8988T (cell line): ENCODE measurements around the gene PPIF.
A peak's percentile ranks its signal among the peaks of the same experiment; 100 is the strongest.

Source experiments
- DNase-seq: peaks from one replicate; pipeline ENCODE4 v3.0.0; 2011

The PPIF gene

DNA sequence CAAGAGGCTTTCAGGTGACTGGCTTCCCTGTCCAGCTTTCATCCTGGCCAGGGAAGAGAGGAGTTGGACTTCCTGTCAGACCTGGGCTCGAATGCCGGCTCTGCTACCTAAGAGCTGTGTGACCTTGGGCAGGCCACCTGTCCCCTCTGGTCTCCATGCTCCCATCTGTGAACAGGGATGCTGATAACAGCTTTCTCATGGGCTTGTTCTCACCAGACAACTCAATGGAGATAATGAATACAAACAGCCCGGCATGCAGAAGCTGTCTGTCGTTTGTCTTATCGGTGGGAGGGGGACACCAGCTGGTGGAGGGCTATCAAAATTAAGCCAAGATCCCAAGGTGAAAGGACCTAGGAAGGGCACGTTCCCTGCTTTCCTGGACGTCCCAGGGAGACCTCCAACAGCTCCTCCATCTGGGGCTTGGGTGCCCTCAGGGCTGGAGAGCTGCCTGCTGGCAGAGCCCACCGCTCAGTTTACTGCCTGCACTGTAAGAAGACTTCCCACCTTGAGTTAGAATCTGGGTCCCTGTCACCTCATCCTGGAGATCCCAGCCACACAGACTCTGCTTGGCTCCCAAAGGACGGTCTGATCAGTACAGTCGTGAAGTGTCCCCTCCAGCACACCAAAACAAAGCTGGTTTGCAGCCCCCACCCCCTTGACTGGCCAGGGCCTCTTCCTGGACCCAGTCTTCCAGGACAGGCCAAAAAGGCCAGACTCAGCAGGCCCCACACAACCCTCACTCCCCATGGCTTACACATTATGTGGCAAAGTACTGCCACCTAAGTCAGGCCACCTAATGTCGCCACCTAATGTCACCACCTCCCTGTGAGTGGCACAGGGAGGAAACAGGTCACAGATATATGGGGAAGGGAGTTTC is 40.9 kb downstream of the PPIF start:
- no peak for DNase-seq

DNA sequence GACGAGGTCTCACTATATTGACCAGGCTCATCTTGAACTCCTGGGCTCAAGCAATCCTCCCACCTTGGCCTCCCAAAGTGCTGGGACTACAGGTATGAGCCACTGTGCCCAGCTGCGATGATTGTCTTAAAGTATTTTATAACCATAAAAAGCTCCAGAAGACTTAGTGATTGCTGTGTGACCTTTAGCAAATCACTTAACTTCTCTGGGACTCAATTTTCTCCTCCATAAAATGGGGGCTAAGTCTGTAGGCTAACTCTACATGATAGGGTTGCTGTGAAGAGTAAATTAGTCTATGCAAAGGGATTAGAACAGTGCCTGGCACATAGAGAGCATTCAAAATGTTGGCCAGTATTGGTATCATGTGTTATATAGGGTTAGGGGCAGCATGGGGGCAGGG is 42.8 kb downstream of the PPIF start:
- no peak for DNase-seq

DNA sequence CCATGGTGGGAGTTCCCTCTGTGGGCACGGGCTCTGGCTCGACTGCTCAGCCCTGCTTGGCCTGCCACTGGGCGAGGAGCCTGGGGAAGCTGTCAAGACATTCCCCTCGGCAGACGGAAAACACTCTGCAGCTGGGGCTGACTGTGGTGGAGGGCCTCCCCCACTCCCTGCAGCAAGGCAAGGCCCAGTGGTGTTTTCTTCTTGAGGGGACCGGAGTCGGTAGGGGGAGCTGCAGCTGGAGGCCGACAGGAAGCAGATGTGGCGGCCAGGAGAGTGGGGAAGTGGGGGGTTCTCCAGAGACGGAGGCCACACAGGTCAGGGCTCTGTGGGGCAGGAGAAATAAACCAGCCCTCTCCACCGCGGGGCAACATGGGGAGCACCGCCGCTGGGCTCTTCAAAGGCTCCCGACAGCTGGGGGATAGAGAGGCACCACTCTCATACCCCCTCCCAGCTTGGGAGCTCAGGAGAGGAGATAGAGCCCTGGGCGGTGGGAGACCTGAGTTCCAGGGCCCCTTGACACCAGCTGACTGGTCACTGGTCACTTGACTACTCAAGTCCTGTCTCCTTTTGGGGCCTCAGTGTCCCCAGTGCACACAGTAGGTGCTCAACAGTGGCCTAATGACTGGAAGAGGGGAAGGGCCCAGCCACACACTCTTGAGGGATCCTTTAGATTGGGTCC is 43.4 kb downstream of the PPIF start:
- peak; percentile 8 for DNase-seq

DNA sequence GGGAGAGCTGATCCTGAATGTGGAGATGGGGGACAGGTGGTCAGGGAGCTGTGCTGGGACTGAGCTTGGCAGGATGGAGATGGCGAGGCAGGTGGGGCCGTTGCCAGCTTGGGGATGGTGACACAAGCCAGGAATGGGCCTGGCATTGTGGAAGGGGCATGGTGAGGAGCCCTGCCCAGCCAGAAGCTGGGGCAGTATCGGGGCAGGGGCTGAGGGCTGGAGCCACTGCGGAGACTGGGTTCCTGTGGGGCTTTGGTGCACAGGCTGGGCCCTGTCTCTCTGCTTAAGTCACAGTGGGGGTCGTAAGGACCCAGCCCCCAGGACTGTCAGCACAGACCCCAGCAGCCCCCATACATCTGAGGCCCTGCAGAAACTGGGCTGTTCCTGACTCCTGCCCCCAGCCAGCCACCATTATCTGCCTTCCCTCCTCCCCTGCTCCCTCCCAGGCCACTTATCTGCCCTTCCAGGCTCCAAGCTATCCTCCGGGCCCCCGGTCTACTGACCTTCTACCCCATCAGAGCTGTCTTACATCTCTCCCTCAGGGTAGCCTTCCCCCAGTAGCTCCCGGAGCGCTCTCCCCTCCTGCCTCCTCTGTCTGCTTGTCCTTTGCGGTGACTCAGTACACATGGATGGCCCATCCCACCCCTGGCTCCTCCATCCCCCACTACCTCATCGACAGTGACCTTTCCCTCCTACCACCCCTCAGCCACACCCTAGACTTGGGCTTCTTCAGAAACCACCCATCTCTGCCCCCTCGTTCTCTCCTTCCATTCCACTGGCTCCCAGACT is 44.2 kb downstream of the PPIF start:
- DNase-seq, result peak; percentile 13

DNA sequence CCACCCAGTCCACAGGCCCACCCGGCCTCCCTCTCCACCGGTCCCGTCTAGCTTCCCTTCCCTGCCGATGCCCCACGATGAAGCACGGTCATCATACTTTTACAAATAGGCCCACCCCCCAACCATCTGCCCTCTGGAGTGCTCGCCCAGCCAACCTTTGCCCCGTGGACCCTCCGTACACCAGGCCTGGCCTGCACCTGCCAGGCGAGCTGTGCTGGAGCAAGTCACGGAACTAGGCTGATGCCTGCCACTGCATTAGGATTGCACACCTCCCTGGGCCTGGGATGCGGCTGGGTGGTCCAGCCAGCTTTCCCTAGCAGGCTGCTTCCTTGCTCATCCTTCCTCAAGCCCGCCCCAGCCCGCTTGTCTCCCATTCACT is 44.7 kb downstream of the PPIF start:
- DNase-seq, result no peak

DNA sequence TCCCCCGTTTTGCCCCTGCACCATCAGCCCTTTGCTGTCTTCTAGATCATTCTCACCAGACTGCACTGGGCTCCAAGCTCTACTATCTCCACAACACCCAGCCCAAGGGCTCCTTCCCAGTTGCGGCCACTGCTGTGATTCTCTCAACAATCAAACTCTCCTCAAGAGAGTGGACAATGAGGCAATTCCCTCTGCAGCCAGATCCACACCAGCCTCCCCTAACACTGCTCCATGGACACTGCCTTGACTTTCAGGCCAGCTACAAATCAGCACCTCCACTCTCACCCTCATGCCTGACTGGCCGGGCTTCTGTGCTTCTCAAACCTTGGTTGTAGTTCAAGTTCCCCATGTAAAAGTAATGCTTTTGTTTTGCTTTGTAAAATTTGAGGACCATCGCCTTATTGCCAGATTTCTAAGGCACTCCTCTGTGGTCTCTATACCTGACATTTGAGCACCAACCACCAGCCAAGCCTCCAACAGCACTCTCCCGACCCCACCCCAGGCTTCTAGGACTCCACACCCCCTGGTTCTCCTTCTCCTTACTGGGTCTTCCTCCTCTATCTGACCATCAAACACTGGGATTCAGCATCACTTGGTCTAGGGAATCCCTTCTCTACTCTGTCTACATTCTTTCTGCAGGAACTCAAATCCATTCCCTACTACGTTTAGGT is 45.4 kb downstream of the PPIF start:
- DNase-seq, result no peak

DNA sequence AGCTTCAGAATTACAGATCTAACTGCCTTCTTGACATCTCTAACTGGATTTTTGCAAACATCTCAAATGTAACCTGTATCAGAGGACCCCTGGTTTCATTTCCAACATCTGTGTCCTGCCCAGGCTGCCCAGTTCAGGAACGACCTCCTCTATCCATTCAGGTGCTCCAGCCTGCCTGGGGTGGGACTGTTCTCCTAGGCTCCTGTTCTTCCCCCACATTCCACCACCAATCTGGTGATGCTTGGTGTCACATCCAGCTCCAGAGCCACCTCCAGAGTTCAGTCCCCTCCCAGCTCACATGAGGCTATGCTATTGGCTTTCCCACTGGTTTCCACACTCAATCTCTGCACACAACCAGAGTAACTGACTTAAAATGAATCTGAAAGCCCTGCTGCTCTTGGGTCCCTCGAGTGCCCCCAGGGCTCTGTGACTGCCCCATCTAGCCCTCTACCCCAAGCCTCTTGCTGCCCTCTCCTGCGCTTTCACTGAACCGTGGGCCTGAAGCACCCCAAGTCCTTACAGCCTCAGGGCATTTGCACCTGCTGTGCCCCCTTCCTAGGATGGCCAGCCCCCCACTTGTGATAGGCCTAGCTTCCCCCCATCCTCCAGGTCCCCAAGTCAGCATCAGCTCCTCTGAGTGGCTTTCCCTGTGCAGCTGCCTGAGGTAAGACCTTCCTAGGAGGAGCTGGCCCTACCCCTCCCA is 46.1 kb downstream of the PPIF start:
- DNase-seq, result no peak

DNA sequence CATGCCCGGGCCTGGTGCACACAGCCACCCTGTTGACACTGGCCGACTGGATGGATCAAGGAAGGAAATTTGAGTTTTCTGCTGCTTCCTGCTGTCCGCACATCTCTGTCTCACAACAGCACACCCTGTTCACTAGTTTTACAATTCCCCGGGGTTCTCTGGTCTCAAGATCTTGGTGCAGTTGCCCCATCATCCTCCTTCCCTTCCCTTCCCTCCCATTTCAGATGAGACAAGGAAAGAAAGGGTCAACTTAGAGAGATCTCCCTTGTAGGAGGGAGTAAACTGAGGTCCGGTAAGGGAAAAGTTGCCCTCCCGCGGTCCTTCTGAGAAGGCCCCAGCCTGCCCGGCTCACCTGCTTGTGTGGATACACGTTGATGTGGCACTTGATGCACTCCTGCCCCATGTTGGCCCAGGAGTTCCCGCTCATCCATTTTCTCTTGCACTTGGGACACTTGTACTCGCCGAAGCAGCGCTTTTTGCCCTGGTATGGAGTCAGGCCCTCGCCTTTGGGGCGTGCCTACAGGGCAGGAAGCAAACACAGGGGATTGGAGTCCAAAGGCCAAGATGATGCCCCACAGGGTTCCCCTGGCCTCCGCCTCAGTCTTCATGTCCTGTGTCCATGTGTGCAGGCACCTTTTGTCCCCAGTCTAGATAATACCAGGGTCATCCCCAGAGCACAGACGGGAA is 46.8 kb downstream of the PPIF start:
- no peak for DNase-seq

DNA sequence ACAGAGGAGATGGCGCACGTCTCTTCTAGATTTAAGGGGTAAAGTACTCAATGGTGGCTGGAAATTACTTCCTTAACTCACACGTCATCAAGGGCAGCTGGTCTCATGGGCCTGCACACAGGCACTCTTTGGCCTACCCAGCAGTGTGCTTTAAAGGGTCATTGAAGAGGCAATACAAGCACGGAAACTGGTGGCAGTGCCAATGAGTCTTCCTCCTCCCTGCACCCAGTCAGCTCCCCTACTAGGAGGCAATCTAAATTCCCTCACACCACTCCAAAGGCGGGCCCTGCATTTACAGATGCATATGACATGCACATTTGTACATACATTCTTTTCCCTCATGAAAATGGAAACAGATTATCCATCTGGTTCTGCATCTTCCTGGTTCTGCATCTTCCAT is 47.4 kb downstream of the PPIF start:
- DNase-seq, result no peak

DNA sequence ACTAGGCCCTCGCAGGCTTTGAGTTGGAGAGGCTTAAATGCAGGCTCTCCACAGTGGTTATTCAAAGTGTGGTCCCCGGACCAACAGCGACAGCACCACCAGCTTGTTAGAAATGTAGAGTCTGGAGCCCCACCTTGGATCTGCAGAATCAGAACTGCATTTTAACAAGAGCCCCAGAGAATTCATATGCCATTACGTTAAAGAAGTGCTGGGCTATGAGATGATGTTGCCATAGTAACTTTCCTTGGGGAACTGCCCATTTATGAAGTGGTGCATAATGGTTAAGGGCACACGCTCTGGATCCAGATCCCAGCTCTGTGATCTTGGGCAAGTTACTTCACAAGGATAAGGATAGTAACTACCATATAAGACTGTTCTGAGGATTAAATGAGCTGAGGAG is 49.3 kb downstream of the PPIF start:
- DNase-seq, result no peak

DNA sequence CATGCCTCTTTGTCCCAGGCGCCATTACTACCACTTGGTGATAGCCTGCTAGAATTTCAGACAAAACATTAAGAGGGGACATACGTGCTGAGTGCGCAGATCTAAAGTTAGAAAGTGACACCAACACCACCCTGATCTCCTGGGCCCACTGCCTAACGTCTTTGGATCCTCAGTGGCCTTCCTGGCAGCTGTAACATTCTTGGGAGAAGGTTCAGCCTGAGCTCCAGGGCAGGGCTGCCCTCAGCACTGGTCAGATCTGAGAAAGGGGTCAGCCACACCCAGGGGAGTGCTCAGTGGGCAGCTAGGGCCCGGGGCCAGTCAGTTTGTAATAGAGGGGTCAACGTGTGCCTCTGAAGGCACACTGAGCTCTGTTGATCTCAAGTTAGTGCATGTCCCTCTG is 49.8 kb downstream of the PPIF start:
- no peak for DNase-seq

DNA sequence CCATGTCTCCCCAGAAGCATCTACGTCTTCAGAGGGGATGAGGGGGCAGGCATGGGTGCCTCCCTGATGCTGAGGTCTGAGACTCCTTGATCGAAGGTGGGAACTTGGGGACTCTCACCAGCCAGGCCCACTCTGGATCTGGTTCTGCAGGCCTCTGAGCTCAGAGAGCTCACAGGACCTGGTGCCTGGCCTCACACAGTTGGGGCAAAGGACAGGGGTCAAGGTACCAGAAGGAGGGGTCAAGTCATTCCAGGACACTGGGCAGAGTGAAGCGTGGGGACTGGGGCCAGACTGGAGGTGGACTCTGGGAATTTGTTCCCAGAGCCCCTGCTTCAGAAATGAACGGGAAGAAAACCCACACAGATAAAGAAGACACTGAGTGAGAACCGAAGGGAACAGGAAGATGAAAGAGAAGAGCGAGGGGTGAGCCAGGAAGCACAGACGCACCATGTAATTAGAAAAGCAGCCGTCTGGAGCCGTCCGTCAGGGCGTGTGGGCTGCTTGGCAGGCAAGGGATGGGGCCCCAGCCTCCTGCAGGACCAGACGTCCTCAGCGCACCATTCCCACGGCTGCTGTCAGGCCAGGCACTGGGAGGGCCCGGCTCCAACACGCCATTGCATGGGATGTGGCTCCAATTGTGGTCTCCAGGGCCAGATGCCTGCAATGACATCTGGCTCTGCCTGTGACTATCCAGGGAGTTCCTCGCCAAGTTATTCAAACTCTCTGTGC is 50.5 kb downstream of the PPIF start:
- no peak for DNase-seq

DNA sequence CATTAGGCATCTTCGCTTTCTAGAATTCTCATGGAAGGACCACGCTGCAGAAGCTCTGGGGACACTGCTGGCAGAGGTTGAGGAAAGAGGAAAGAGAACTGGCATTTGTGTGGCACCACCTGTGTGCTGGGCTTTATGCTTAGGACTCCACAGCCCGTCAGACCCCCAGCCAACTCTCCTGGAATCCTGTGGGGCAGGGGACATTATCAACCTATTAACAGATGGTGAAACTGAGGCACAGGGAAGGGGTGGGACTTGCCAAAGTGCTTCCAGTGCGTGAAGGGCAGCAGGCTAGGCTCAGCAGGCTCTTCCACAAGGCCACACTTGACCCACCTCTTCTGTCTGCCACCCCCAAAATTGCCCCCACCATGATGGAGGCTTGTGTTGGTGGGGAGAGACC is 51.4 kb downstream of the PPIF start:
- DNase-seq, result no peak

DNA sequence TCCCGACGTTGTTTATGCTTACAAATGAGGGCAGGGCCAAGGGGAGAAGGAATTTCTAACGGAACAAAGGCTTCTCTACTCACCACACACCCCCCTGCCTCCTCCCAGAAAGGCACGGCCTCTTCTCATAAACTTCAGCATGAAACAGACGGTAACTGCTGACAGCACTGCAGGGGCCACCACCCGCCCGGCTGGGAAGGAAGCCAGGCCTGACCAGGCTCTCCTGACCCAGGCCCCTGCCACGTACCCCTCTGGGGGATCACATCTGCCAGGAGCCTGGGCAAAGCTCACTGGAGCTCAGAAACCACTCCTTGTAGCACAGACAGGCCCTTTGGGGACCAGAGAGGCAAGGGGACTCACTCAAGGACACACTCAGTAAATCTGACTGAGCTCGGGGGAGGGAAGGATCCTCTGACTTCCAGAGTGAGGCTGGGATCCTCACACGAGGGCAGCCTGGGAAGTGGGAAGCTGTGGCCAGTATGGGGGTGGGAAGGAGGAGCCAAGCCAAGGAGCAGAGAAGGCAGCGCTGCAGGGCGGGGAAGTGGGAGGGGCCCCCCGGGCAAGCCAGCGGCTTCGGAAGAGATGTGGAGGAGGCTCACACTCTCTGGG is 52.1 kb downstream of the PPIF start:
- DNase-seq, result no peak

DNA sequence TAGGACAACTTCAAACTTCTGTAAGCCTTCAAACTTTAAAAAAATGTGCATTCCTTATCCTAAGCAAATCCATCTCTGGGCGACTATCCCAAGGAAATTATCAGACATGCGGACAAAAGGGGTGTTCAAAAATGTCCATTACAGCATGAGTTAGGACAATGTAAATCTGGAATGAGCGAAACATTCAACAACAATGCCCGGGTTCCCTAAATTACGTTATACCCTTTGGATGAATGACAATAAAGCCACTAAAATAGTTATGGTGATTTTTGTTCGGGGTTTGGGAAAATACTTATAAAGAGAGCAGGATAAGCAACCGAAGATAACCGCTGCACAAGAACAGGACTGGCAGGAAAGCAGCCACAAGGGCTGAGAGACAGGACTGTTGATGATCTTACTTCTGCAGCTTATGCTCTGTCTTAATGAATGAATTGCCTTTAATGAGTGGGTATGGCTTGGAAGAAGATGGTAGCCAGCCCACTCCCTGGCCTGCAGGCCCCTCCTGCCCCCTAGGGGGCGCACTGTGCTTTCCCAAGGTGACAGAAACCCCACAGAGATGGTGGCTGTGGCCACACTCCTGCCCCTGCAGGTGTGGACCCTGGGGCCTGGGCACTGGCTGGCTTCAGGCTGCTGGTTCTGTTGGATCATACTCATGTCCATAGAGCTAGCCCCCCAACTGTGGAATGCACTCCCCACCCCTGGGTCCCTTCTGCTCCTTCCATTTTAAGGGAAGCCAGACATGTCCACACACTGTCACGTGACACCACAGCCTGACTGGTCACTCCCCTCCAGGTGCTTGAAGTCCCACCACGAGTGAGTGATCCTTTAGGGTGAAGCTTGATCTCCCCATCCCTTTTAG is 53.1 kb downstream of the PPIF start:
- DNase-seq, result peak; percentile 84

DNA sequence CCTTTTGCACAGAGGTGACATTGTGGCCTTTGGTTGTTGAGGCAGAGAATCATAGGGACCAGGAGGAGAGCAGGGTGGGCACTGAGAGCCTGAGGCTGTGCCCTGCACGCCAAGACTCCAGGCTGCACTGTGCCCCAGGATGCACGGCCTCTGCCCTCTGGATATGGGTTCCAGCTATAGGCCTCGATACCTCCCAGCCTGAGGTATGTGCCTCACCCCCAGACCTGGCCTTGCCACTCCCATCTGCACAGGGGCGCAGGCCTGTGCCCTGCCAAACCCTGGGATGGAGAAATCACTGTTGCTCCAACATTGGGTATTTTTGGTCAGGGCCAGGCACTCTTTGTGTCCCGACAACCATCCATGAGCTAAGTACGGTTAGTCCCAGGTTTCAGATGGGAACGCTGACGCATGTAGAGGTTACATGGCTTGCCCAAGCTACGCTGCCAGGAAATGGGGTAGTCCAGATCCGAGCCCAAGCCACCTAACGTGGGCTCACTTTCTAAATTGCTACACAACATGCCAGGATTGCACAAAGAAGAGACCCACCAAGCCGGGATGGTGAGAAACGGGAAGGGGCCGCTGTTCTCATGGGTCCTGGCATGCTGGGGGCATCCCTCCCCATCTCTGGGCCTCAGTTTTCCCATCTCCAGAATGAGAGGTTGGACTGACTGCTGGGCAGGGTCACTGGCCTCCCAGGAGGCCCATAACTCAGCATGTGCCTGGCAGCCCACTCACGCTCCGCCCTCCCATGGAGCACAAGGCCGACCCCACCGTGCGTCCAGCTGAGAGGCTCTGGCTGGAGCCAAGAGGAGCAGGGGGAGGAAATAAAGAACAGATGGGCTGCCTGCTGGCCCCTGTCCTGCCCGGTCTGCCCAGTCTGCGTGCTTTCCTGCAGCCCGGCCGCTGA is 54.0 kb downstream of the PPIF start:
- DNase-seq, result no peak

DNA sequence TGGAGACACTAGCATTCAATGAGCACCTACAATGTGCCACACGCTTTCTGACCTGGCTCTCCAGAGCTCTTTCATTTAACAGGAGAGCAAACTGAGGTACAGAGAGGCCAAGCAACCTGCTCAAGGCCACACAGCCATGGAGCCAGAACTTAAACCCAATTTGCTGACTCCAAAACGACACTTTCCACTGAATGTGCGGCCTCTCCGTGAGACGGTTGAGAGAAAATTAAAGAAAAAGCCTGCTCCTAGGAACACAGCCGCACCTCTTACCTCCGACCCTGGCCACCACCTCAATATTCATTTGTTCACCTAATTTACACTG is 55.3 kb downstream of the PPIF start:
- no peak for DNase-seq

DNA sequence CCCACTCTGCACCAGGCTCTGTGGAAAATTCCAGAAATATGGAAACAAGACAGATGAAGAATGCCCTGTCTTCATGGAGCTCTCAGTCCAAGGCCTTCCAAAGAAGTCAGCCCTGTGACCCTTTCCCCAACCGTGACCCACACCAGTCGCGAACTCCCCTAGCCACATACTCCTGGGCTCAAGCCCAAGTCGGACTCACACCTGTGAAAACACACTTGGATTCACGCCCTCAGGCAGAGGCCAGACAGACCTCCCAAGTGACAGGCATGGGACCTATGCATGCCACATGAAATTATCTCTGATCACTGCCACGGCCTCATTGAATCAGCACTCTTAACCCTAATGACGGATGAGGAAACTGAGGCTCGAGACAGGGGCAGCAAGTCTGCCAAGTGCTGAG is 55.7 kb downstream of the PPIF start:
- no peak for DNase-seq
